Ishikawa (cell line): ENCODE results near the gene DCC.

ENCODE experiments used
- CEBPB ChIP-seq: IDR thresholded peaks from 2 replicates; pipeline ENCODE4 v1.6.1; 2012
- CREB1 ChIP-seq: IDR thresholded peaks from 2 replicates; pipeline ENCODE4 v1.6.1; 2012; ENCODE audit warnings: low read depth
- EGR1 ChIP-seq: IDR thresholded peaks from 2 replicates; pipeline ENCODE4 v1.6.1; 2012
- EP300 ChIP-seq: IDR thresholded peaks from 2 replicates; pipeline ENCODE4 v1.6.1; 2012; ENCODE audit warnings: borderline replicate concordance
- FOXM1 ChIP-seq: IDR thresholded peaks from 2 replicates; pipeline ENCODE4 v1.6.1; 2012; ENCODE audit warnings: low read depth, borderline replicate concordance
- MAX ChIP-seq: IDR thresholded peaks from 2 replicates; pipeline ENCODE4 v1.6.1; 2012
- NFIC ChIP-seq: IDR thresholded peaks from 2 replicates; pipeline ENCODE4 v1.6.1; 2012
- RAD21 ChIP-seq: IDR thresholded peaks from 2 replicates; pipeline ENCODE4 v1.6.1; 2012; ENCODE audit warnings: low read depth
- REST ChIP-seq: IDR thresholded peaks from 2 replicates; pipeline ENCODE4 v1.6.1; 2012; ENCODE audit warnings: low read depth, mild to moderate bottlenecking
- TAF1 ChIP-seq: IDR thresholded peaks from 2 replicates; pipeline ENCODE4 v1.6.1; 2012; ENCODE audit warnings: low read depth, mild to moderate bottlenecking
- TCF12 ChIP-seq: IDR thresholded peaks from 2 replicates; pipeline ENCODE4 v1.6.1; 2012; ENCODE audit warnings: low read depth
- TEAD4 ChIP-seq: IDR thresholded peaks from 2 replicates; pipeline ENCODE4 v1.6.1; 2012
- YY1 ChIP-seq: IDR thresholded peaks from 2 replicates; pipeline ENCODE4 v1.6.1; 2012; ENCODE audit warnings: low read depth
- ZBTB7A ChIP-seq: IDR thresholded peaks from 2 replicates; pipeline ENCODE4 v1.6.1; 2012; ENCODE audit warnings: low read depth
- TF ChIP-seq, protein P1 (sequence below): IDR thresholded peaks from 2 replicates; pipeline ENCODE4 v1.6.1; 2012

Gene DCC

DNA sequence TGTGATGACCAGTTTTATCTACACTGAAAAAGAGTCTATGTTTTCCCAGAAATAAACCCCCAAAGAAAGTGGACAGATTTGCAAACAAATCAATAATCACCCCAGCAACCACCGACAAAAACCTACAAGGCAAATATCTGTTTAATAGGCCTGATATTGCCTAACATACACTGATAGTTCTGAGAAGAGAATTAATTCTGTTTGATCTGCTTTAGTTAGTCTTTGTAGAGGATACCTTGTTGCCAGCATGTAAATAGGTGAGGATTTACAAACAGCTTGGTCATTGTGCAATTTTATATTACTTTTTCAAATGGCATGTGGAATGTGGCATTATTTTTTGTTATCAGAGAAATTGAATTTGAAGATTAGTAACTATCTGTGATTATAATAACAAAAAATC is 86.5 kb downstream of the DCC start:
- TF ChIP-seq ZBTB7A (no peak), FOXM1 (no peak), TCF12 (no peak), CEBPB (no peak), TEAD4 (no peak), RAD21 (no peak), TAF1 (no peak), MAX (no peak), CREB1 (no peak)
- TF ChIP-seq, protein P1, sequence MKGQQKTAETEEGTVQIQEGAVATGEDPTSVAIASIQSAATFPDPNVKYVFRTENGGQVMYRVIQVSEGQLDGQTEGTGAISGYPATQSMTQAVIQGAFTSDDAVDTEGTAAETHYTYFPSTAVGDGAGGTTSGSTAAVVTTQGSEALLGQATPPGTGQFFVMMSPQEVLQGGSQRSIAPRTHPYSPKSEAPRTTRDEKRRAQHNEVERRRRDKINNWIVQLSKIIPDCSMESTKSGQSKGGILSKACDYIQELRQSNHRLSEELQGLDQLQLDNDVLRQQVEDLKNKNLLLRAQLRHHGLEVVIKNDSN = no peak

DNA sequence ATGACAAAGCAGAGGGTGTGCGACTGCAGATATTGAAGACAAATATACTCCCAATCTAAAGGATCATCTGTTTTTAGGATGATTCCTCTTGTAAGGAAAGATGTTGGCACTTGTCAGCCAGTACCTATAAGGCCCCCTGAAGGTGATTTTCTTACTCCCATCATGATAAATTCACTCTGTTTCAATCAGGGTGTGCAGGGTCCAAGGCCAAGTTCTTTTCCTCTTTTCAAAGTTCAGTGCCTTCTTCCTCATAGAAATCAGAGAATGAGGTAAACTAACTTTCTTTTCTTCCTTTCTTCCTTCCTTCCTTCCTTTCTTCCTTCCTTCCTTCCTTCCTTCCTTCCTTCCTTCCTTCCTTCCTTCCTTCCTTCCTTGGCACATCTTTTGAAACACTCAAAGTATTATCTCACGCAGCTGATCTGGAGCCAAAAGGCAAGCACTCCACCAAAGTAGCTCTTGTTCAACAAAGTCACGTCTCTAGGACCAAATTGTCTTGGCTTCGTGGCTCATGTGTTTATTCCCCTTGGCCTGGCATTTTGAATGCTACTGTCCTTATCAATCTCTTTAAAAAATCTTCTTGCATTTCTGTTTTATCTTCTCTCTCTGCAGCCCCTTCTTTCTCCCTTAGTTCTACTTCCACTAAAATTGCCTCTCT is 87.7 kb downstream of the DCC start:
- TF ChIP-seq EP300 (no peak), REST (no peak), FOXM1 (no peak), TCF12 (no peak), RAD21 (no peak), CREB1 (no peak), YY1 (no peak), TEAD4 (no peak), TAF1 (no peak), ZBTB7A (no peak)

DNA sequence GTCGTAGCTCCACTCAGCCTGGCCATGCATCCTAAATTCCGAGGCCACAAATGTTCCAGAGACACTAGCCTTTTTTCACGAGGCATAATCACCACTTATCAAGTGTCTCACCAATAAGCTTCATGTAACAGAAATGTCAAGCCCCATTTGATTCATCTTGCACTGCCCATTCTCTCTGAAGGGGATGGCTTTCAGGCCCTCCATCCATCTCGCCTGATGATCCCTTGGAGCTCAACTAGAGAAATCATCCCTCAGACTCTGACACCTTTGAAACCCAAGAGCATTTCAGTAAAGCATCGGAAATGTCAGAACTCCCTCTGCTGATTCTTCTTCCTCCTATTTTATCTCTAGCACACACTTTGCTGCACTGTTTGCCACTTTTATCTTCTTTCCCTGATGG is 91.7 kb downstream of the DCC start:
- no peak for TF ChIP-seq CREB1
- TF ChIP-seq, protein P1 = no peak
- TF ChIP-seq FOXM1 = no peak
- TF ChIP-seq TAF1 = no peak
- no peak for TF ChIP-seq TCF12
- TF ChIP-seq EGR1 = no peak
- no peak for TF ChIP-seq MAX
- no peak for TF ChIP-seq RAD21
- no peak for TF ChIP-seq CEBPB
- no peak for TF ChIP-seq EP300
- TF ChIP-seq TEAD4 = no peak
- no peak for TF ChIP-seq ZBTB7A
- no peak for TF ChIP-seq NFIC
- TF ChIP-seq REST = no peak
- TF ChIP-seq YY1 = no peak

- TF ChIP-seq CREB1 = no peak
- no peak for TF ChIP-seq ZBTB7A
- no peak for TF ChIP-seq TCF12
- no peak for TF ChIP-seq MAX
- TF ChIP-seq FOXM1 = no peak
- TF ChIP-seq RAD21 = no peak
- no peak for TF ChIP-seq TAF1
- TF ChIP-seq TEAD4 = no peak
- TF ChIP-seq CEBPB = no peak
- TF ChIP-seq, protein P1 = no peak
- no peak for TF ChIP-seq NFIC
These were observed 93.8 kb downstream of the DCC start for GRCh38 chr18:52433797-52434196.

DNA sequence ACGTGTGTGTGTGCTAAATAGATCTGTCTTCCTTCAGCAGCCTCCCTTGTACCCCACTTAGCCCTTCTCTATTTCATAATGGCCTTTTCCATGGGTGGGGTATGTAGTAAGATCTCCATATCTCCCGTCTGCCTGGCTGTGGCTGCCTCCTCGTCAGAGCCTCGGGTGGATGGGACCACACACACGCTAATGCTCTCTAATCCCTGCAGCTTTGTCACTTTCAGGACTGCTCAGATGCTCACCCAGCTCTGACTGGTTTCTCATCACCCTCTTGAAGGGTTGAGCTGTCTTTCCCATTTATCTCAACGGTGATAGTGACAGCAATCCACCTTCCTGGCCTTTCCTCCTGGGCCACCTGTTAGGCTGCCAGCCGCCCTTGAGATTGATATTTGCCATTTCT is 95.3 kb downstream of the DCC start:
- no peak for TF ChIP-seq CREB1
- TF ChIP-seq RAD21 = no peak
- no peak for TF ChIP-seq TEAD4
- TF ChIP-seq EGR1 = no peak
- no peak for TF ChIP-seq FOXM1
- no peak for TF ChIP-seq YY1
- no peak for TF ChIP-seq EP300
- TF ChIP-seq MAX = no peak
- TF ChIP-seq REST = no peak
- TF ChIP-seq TAF1 = no peak
- no peak for TF ChIP-seq ZBTB7A
- TF ChIP-seq CEBPB = no peak
